Natural killer cell (primary cell): ENCODE data around the gene BICDL1. TPM values are rescaled to one million over a fixed set of nuclear protein-coding genes. Genes with fewer than 3 reads are reported as not detected.

Experiments
- ATAC-seq, 3 donors: fragments of 150-1000 bp in 2 of 3; fragments of 200-7000 bp in 1 of 3; cut with Tn5 transposase; 1 replicate in 1 of 3; 2 replicates in 2 of 3; pipeline ENCODE4 v1.10.0; 2021; ENCODE audit warnings: mild to moderate bottlenecking in 2 of 3, moderate library complexity in 2 of 3
- DNase-seq, 2 donors: peaks; one replicate each; pipeline versions ENCODE4 v3.0.0 to v3.0.0-alpha.2; 2013 to 2021; ENCODE audit warnings: mixed read lengths in 1 of 2
- H3K27ac ChIP-seq: one replicate; pipeline ENCODE4 v1.5.1; 2013; ENCODE audit warnings: mild to moderate bottlenecking, low read length
- H3K27me3 ChIP-seq: one replicate; pipeline ENCODE4 v1.6.1; 2013; ENCODE audit warnings: low read length; ENCODE audit not compliant: control insufficient read depth, insufficient read depth
- H3K36me3 ChIP-seq: one replicate; pipeline ENCODE4 v1.6.1; 2013; ENCODE audit warnings: low read length; ENCODE audit not compliant: control insufficient read depth, insufficient read depth
- H3K4me1 ChIP-seq: one replicate; pipeline ENCODE4 v1.6.1; 2013; ENCODE audit warnings: low read length; ENCODE audit not compliant: control insufficient read depth, insufficient read depth
- H3K4me3 ChIP-seq: one replicate; pipeline ENCODE4 v1.5.1; 2013; ENCODE audit warnings: low read length
- H3K9me3 ChIP-seq: one replicate; pipeline ENCODE4 v1.6.1; 2013; ENCODE audit warnings: low read length; ENCODE audit not compliant: control insufficient read depth, insufficient read depth
- H3K27ac Mint-ChIP-seq, 2 donors: one replicate each; pipeline ENCODE4 v1.8.0; 2022; ENCODE audit warnings: mild to moderate bottlenecking in 2 of 2, mixed read lengths in 2 of 2, moderate library complexity in 1 of 2
- H3K27me3 Mint-ChIP-seq, 2 donors: one replicate each; pipeline ENCODE4 v1.8.0; 2022; ENCODE audit warnings: low read depth in 2 of 2, mixed read lengths in 2 of 2
- H3K36me3 Mint-ChIP-seq: one replicate; pipeline ENCODE4 v1.8.0; 2022; ENCODE audit warnings: mixed read lengths
- H3K4me1 Mint-ChIP-seq, 2 donors: one replicate each; pipeline ENCODE4 v1.8.0; 2022; ENCODE audit warnings: mixed read lengths in 2 of 2
- H3K4me3 Mint-ChIP-seq: one replicate; pipeline ENCODE4 v1.8.0; 2022; ENCODE audit warnings: mild to moderate bottlenecking, moderate library complexity, mixed read lengths
- H3K9me3 Mint-ChIP-seq, 2 donors: one replicate each; pipeline ENCODE4 v1.8.0; 2022; ENCODE audit warnings: mixed read lengths in 2 of 2
- WGBS: methylation state at CpG from one replicate; pipeline ENCODE4 v1.1.7; 2013; ENCODE audit warnings: missing lambda C conversion rate; ENCODE audit not compliant: insufficient coverage; 5-methylcytosine and 5-hydroxymethylcytosine counted together
- intact Hi-C: fragments of 100-400 bp; cut with micrococcal nuclease; formaldehyde crosslinking; loops from one replicate; pipeline ENCODE4 v1.14.2; 2022
- total RNA-seq, 4 donors: library from RNA; stranded (reverse); fragments of 120-200 nt in 1 of 4; gene quantifications; one replicate each; pipeline versions ENCODE4 v1.2.3 to v1.2.4, GENCODE V29; 2013 to 2022
- TF ChIP-seq, protein P1 (sequence below): fragments of 200-600 bp; IDR thresholded peaks from one replicate; pipeline ENCODE4 v1.8.0; 2022; ENCODE audit warnings: antibody characterized with exemption

Gene BICDL1
- total RNA-seq, 3 donors from 2014 or later (not counting 1 experiment from before 2014, with no cell fraction given): 29.3 to 37.1 (median 34.3) TPM

DNA sequence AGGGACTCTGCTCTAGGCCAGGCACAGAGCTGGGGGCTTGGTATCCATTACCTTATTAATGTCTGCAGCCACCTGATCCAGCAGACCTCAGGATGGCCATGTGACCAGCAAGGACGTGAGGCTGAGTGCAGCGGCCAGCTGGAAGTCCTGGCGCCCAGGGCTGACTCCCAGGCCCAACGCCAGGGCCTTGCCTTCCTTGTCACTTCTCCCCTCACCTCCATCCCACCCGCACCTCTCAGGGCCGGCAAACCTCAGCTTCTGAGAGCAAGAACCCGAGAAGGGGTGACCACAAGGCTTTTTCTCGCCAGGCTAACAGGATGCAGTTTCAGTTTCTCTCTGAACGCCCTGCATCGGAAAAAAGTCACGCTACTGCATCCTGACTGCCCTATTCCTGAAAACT, 112.1 kb downstream of the BICDL1 start:
- intact Hi-C loops: no loop called here
- TF ChIP-seq, protein P1, sequence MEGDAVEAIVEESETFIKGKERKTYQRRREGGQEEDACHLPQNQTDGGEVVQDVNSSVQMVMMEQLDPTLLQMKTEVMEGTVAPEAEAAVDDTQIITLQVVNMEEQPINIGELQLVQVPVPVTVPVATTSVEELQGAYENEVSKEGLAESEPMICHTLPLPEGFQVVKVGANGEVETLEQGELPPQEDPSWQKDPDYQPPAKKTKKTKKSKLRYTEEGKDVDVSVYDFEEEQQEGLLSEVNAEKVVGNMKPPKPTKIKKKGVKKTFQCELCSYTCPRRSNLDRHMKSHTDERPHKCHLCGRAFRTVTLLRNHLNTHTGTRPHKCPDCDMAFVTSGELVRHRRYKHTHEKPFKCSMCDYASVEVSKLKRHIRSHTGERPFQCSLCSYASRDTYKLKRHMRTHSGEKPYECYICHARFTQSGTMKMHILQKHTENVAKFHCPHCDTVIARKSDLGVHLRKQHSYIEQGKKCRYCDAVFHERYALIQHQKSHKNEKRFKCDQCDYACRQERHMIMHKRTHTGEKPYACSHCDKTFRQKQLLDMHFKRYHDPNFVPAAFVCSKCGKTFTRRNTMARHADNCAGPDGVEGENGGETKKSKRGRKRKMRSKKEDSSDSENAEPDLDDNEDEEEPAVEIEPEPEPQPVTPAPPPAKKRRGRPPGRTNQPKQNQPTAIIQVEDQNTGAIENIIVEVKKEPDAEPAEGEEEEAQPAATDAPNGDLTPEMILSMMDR: no peak
- Mint-ChIP-seq H3K4me3 (peak overlapping the region; percentile 84), H3K4me1 (peaks cover 17 to 34% of the 10 kb centered on the region in 2 donors), H3K27ac (peak overlapping the region; percentile 84 to 86), H3K36me3 (no peaks in the 10 kb centered on the region), H3K27me3 (no peaks in the 10 kb centered on the region), H3K9me3 (no peaks in the 10 kb centered on the region)
- Histone ChIP-seq H3K27ac (peak overlapping the region; percentile 55), H3K36me3 (peaks cover 71% of the 10 kb centered on the region), H3K27me3 (no peaks in the 10 kb centered on the region), H3K4me1 (peaks cover 33% of the 10 kb centered on the region), H3K9me3 (no peaks in the 10 kb centered on the region), H3K4me3 (no peak overlapping the region)
- ATAC-seq: peak; percentile 62 to 79 (median 73)
- peak in 1 of 2 donors; percentile 35 for DNase-seq
- WGBS: 23% methylated on average over 11 of the region's 11 CpGs

DNA sequence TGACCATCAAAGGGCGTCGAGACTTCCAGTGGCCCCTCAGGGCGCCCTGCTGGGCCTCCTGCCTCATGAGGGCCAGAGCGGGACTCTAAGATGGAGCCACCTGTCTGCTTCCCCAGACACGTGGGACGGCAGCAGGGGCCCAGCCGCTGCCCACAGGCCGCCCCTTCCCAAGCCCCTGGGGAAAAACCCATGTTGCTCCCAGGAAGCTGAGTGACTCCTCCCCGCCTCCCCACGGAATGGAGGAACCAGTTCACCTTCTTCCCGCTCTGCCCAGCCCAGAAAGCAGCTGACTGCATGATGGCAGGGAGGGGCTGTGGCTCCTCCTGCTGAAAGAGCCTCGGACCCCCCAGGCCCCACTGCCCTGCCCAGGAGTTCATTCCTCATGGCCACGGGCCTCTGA, 112.6 kb downstream of the BICDL1 start:
- intact Hi-C loops: no loop called here
- Mint-ChIP-seq H3K36me3 (no peaks in the 10 kb centered on the region), H3K9me3 (no peaks in the 10 kb centered on the region), H3K4me1 (peaks cover 17 to 34% of the 10 kb centered on the region in 2 donors), H3K27me3 (no peaks in the 10 kb centered on the region), H3K4me3 (peak overlapping the region; percentile 84), H3K27ac (peak overlapping the region; percentile 84 to 86)
- no peaks in the 10 kb centered on the region for H3K27me3 ChIP-seq
- DNase-seq (no peak), ATAC-seq (peak in 1 of 3 donors; percentile 12)
- H3K9me3 ChIP-seq: no peaks in the 10 kb centered on the region
- H3K36me3 ChIP-seq: peaks cover 67% of the 10 kb centered on the region
- H3K27ac ChIP-seq: peak overlapping the region; percentile 55
- TF ChIP-seq, protein P1: no peak
- 78% methylated on average over 13 of the region's 13 CpGs for WGBS
- H3K4me3 ChIP-seq: no peak overlapping the region
- peaks cover 33% of the 10 kb centered on the region for H3K4me1 ChIP-seq

DNA sequence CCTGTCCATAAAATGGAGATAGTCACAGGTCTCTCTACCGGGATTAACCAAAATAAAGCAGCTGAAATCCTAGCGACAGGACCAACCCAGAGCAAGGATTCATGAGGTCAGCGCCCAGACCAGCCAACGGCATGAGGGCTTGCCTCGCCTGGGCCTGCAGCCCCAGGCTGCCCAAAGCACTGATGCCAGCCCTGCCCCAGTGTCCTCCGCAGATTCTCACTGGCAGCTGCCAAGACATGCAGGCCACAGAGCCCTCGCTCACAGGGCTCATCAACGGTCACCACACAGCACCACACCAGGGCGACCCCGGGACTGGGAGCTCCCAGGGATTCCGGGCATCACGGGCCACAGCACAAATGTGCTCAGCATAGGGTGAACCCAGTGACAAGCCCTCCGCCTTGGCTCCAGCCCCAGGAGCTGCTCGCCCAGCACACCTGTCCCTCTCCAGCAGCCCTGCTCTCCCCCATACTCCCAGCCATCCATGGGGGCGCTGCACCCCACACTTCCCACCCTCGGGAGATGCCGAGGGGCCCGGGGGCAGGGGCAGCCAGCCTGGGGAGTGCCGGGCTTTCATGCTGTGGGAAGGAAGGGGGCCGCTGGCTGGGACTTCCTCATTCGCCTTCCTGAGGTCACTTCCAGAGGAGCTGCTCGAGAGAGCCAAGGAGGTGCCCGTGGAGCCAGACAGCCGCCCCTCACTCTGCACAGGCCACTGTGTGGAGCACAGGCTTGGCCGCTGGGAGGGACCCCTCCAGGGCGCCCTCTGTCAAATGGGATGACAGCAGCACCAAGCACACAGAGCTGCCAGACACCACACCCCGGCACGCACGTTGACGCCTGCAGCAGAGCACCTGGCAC, 113.4 kb downstream of the BICDL1 start:
- Histone ChIP-seq H3K36me3 (peaks cover 63% of the 10 kb centered on the region), H3K9me3 (no peaks in the 10 kb centered on the region), H3K27ac (no peak overlapping the region), H3K4me1 (peaks cover 33% of the 10 kb centered on the region), H3K27me3 (no peaks in the 10 kb centered on the region), H3K4me3 (no peak overlapping the region)
- Mint-ChIP-seq H3K27me3 (no peaks in the 10 kb centered on the region), H3K4me3 (peak overlapping the region; percentile 84), H3K27ac (peak overlapping the region; percentile 84 to 86), H3K4me1 (peaks cover 17 to 34% of the 10 kb centered on the region in 2 donors), H3K9me3 (no peaks in the 10 kb centered on the region), H3K36me3 (no peaks in the 10 kb centered on the region)
- DNase-seq: no peak
- TF ChIP-seq, protein P1: no peak
- WGBS: 83% methylated on average over 30 of the region's 30 CpGs
- no peak for ATAC-seq
- intact Hi-C loops: no loop called here

- Histone ChIP-seq H3K36me3 (peaks cover 60% of the 10 kb centered on the region), H3K9me3 (no peaks in the 10 kb centered on the region), H3K27ac (no peak overlapping the region), H3K27me3 (no peaks in the 10 kb centered on the region), H3K4me1 (peaks cover 33% of the 10 kb centered on the region), H3K4me3 (no peak overlapping the region)
- Mint-ChIP-seq H3K36me3 (no peaks in the 10 kb centered on the region), H3K4me3 (no peak overlapping the region), H3K4me1 (peaks cover 20 to 37% of the 10 kb centered on the region in 2 donors), H3K27me3 (no peaks in the 10 kb centered on the region), H3K27ac (no peak overlapping the region), H3K9me3 (no peaks in the 10 kb centered on the region)
- WGBS: 98% methylated on average over 11 of the region's 11 CpGs
- ATAC-seq: no peak
- no peak for DNase-seq
- intact Hi-C loops: no loop called here
- TF ChIP-seq, protein P1: no peak
Measured at GRCh38 chr12:120103044-120103338, 114.0 kb downstream of the BICDL1 start.
